Measurements from ENCODE around the gene ANO6.

Gene ANO6

GRCh38 chr12:45398552-45398951 lies 182.7 kb downstream of the ANO6 start:
- DNase-seq (ENCODE audit: low read depth in 2 of 2), result no peak

DNA sequence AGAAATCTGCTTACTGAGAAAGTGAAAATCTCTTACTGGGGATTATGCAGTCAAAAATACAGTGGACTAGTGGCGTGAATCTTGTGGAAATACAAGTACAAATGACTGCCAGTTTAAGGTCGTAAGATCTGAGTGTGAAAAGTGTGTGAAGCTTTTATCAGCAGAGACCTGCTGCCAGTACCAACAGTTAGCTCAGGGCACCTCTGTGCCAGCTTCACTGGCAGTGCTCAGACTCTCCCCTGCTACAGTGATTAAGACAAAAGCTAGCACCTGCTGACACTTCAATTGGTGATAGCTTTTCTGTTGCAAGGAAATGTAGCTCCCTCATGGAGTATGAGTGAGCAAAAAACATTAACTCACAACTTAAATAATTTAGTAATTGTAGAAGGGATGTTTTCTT lies 185.1 kb downstream of the ANO6 start:
- DNase-seq (ENCODE audit: low read depth in 2 of 2), result no peak

- DNase-seq (ENCODE audit: low read depth in 2 of 2), result no peak
Observed at GRCh38 chr12:45402288-45402687, 186.4 kb downstream of the ANO6 start.

GRCh38 chr12:45406988-45407850 lies 191.3 kb downstream of the ANO6 start:
- DNase-seq (ENCODE audit: low read depth in 2 of 2), result no peak

- no peak for DNase-seq (ENCODE audit: low read depth in 2 of 2)
Observed at GRCh38 chr12:45407981-45408728, 192.3 kb downstream of the ANO6 start.

- no peak for DNase-seq (ENCODE audit: low read depth in 2 of 2)
Observed at GRCh38 chr12:45408729-45409114, 192.8 kb downstream of the ANO6 start.

- peak; percentile 38 to 44 for DNase-seq (ENCODE audit: low read depth in 2 of 2)
Observed at GRCh38 chr12:45409966-45410365, 194.1 kb downstream of the ANO6 start.

GRCh38 chr12:45411626-45412025 lies 195.7 kb downstream of the ANO6 start:
- DNase-seq (ENCODE audit: low read depth in 2 of 2), result no peak

DNA sequence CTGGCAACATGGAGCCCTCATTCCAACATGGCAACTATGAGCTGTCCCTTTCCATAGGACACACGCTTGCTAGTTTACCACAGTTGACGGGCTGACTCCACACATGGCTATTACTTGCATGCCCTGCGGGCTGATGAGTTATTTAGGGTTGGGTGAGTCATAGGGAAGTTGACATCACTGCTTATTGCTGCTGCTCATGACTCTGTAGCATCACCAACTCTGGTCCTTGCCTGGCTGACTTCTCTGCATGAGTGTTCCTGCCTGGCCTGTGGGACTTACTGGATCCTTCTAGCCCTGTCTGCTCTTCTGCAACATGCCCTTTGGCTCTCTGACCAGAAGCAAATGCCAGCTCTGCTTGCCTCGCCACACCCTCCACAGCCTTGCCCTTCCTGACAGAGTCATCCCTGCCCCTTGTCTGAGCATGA lies 199.5 kb downstream of the ANO6 start:
- peak; percentile 92 to 93 for DNase-seq (ENCODE audit: low read depth in 2 of 2)

DNA sequence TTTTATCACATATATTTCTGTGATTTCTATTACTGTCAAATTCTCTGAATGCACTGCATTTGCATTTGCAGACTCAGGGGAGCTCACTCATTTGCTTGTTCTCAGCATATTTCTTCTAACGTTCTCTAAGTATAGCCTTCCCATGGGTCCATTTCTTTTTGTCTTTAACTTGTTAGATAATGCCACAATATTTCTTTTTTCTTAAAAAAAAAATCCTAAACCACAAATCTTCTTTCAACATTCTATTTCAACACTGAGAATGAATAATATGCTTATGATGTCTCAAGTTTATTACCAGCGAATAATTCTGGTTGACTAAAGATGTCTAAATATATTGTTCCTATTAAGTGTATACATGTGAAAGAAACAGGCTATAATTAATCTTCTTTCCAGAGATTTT lies 200.2 kb downstream of the ANO6 start:
- DNase-seq (ENCODE audit: low read depth in 2 of 2), result peak; percentile 53 to 59

GRCh38 chr12:45418520-45418919 lies 202.6 kb downstream of the ANO6 start:
- no peak for DNase-seq (ENCODE audit: low read depth in 2 of 2)

- no peak for DNase-seq (ENCODE audit: low read depth in 2 of 2)
Observed at GRCh38 chr12:45419317-45419814, 203.5 kb downstream of the ANO6 start.

DNA sequence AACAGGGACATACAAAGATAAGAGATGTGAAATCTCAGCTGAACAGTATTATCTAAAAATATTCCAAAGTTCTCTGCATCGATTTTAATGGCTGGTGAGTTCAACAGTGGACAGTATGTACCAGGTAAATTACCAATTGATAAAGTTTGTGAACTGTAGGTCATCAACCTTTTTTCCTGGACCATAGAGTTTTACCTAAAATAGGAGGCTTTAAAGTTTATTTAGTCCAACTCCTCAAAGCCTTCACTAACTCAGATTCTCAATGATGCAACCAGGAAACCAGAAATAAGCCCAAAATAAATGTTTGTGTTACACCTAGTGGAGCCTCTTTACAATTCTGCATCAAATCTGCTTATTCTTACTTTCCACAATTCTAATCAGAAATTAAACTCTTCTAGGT lies 205.8 kb downstream of the ANO6 start:
- no peak for DNase-seq (ENCODE audit: low read depth in 2 of 2)

DNA sequence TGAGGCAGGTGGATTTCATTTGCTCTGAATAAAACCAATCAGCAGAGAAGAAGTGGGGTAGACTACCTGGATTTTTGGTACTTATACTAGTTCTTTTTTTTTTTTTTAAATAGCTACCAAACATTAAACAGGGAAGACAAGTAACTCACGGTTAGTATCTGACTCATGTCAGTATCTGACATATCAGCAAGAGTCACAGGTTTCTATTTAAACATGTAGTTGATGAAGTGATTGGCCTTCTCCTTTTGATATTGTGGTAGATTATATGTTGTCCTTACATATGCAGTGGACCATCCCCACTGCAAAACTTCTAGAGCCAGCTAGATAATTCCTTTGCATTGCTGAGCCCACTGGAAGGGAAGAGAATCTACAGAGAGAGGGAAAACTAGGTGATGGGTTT lies 208.0 kb downstream of the ANO6 start:
- DNase-seq (ENCODE audit: low read depth in 2 of 2), result no peak

DNA sequence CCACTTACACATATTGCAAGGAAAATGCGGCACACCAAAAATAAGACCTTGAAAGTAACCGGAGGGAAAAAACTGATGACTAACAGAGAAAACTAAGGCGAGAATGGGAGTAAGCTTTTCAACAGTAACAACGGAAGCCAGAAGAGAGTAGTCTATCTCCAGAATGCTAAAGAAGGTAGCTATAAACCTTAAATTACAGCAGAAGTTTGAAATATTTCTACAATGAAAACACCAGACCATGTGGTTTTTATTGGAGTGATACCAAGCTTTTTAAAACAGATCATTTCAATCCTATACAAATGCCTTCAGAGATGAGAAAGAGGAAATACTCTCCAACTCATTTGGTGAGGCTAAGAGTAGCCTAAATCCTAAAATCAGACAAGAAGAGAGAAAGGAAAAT lies 209.5 kb downstream of the ANO6 start:
- DNase-seq (ENCODE audit: low read depth in 2 of 2), result peak; percentile 81 to 82

DNA sequence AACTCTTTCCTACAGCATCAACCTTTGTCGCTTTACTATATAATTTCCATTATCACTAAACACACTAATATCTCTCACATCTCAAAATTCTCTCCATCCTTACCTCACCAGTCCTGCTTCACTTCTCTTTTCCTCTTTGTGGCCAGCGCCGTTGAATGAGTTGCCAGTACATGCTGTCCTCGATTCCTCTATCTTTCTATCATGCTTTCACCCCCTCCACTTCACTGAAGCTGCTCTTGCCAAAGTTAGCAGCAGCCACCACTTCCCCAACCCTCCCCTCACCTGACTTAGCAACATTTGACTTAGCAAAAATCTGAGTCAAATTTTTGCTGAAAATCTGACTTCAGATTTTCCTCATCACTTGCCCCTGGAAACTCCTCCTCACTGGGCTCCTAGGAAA lies 210.4 kb downstream of the ANO6 start:
- DNase-seq (ENCODE audit: low read depth in 2 of 2), result no peak

GRCh38 chr12:45427042-45427441 lies 211.1 kb downstream of the ANO6 start:
- DNase-seq (ENCODE audit: low read depth in 2 of 2), result no peak

GRCh38 chr12:45429831-45430230 lies 213.9 kb downstream of the ANO6 start:
- DNase-seq (ENCODE audit: low read depth in 2 of 2), result no peak

DNA sequence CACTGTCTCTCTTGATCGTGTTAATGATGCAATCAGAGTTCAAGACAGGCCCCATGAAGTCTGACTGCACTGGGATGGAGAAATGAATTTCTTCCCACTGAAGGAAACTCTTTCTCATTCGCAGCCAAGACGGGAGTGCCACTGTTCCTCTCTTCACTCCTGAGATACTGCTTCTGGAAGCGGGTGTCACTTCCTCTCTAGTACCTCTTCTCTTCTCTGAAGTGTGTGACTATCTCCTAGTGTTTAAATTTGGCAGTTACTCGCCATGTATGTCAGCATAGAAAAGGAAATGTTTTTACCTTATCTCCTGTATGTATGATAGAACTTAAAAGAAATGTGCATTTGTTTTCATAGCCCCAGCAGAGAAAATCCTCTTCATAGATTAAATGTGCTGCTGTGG lies 215.2 kb downstream of the ANO6 start:
- no peak for DNase-seq (ENCODE audit: low read depth in 2 of 2)

- no peak for DNase-seq (ENCODE audit: low read depth in 2 of 2)
Observed at GRCh38 chr12:45432710-45433109, 216.8 kb downstream of the ANO6 start.

DNA sequence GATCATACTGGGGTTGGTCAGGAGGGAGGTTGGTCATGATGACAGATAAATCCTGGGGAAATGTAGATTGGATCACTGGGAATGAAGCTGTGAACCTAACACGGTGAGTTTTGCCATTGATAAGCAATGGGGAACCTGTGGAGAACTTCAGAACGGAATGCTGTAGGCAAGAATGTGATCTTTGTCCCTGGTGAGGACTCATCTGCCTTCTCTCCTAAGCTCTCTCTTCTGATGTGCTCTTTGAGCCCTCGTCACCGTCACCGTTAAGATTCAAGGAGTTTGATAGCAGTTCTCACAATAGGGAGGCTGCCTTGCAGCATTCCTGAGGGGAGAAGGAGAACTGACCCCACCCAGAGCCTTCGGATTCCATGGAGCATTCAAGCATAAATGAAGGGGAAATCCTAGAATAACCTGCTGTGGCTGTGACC lies 217.6 kb downstream of the ANO6 start:
- DNase-seq (ENCODE audit: low read depth in 2 of 2), result no peak

DNA sequence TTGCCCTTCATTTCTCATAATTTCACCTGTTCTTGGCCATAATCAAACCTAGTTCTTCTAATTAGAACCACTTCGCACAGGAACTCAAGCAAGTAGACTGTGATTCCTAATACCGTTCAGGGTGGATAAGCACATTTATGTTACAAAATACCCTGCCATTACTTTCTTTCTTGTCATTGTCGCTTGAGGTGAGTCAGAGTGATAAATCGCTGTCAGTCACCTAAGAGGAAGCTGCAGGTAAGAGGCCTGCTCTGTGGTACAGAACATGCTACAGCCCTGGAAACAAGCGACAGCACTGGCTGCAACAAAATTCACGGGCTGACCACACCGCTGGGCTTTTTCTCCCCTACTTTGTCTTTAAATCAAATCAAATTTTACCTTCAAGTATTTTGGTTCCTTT lies 218.2 kb downstream of the ANO6 start:
- no peak for DNase-seq (ENCODE audit: low read depth in 2 of 2)
